Fibroblast of pulmonary artery (primary cell): ENCODE data around the gene STIP1.

ENCODE experiments used
- DNase-seq: peaks from one replicate; pipeline ENCODE4 v3.0.0-alpha.2; 2010; ENCODE audit warnings: low read depth
- H3K4me3 ChIP-seq: replicated peaks from 2 replicates; pipeline ENCODE4 v1.5.1; 2011; ENCODE audit warnings: low read depth, mild to moderate bottlenecking, control low read depth, low read length, moderate library complexity
- CTCF ChIP-seq: IDR thresholded peaks from 2 replicates; pipeline ENCODE4 v1.5.1; 2011; ENCODE audit warnings: mild to moderate bottlenecking, control low read depth, low read length, inconsistent platforms; ENCODE audit errors: missing control alignments

The STIP1 gene

GRCh38 chr11:64183890-64184289 lies 2.1 kb upstream of the STIP1 start:
- DNase-seq: no peak
- H3K4me3 ChIP-seq: no peak overlapping the region

GRCh38 chr11:64185175-64185692 lies 737 bp upstream of the STIP1 start:
- peak; percentile 37 for TF ChIP-seq CTCF
- peak; percentile 86 for DNase-seq
- peak overlapping the region; percentile 75 for H3K4me3 ChIP-seq

More at GRCh38 chr11:64183890-64184289, 2.1 kb upstream of the STIP1 start:
- TF ChIP-seq CTCF: no peak

GRCh38 chr11:64186492-64187165 lies 658 bp downstream of the STIP1 start:
- no peak for DNase-seq
- no peak for TF ChIP-seq CTCF
- H3K4me3 ChIP-seq: no peak overlapping the region

GRCh38 chr11:64192434-64192833 lies 6.5 kb downstream of the STIP1 start:
- DNase-seq: no peak
- no peak overlapping the region for H3K4me3 ChIP-seq
- TF ChIP-seq CTCF: no peak

GRCh38 chr11:64196626-64197025 lies 10.7 kb downstream of the STIP1 start:
- no peak for DNase-seq
- no peak overlapping the region for H3K4me3 ChIP-seq
- TF ChIP-seq CTCF: no peak

GRCh38 chr11:64198511-64198910 lies 12.5 kb downstream of the STIP1 start:
- no peak for TF ChIP-seq CTCF
- no peak for DNase-seq
- H3K4me3 ChIP-seq: no peak overlapping the region

- DNase-seq: no peak
- H3K4me3 ChIP-seq: no peak overlapping the region
- no peak for TF ChIP-seq CTCF
Observed at GRCh38 chr11:64201543-64201942, 15.6 kb downstream of the STIP1 start.
